Smooth muscle cell (in vitro differentiated cells): ENCODE data around the gene CATSPER4. TPM values are rescaled to one million over a fixed set of nuclear protein-coding genes. Genes with fewer than 3 reads are reported as not detected.

Experiments
- DNase-seq: peaks from one replicate; lab custom pipeline; 2025; ENCODE audit not compliant: unreplicated experiment; lab: John Stamatoyannopoulos, UW
- H2AFZ ChIP-seq: fragments of 200-600 bp; sonication (generic); 2 replicates; pipeline ENCODE4 v1.6.0; 2016; ENCODE audit warnings: antibody characterized with exemption, low read depth, mild to moderate bottlenecking
- H3F3A ChIP-seq: fragments of 200-600 bp; sonication (generic); 2 replicates; pipeline ENCODE4 v1.6.0; 2017; ENCODE audit warnings: antibody characterized with exemption, low read depth
- H3K27ac ChIP-seq: fragments of 200-600 bp; sonication (generic); 2 replicates; pipeline ENCODE4 v1.5.1; 2016; ENCODE audit warnings: low read depth, mild to moderate bottlenecking
- H3K27me3 ChIP-seq: fragments of 200-600 bp; sonication (generic); 2 replicates; pipeline ENCODE4 v1.6.1; 2016; ENCODE audit warnings: low read depth, mild to moderate bottlenecking
- H3K36me3 ChIP-seq: fragments of 200-600 bp; sonication (generic); 2 replicates; pipeline ENCODE4 v1.5.1; 2016; ENCODE audit warnings: low read depth
- H3K4me1 ChIP-seq: fragments of 200-600 bp; sonication (generic); 2 replicates; pipeline ENCODE4 v1.5.1; 2016; ENCODE audit warnings: low read depth
- H3K4me2 ChIP-seq: fragments of 200-600 bp; sonication (generic); 2 replicates; pipeline ENCODE4 v1.6.0; 2016; ENCODE audit warnings: mild to moderate bottlenecking
- H3K4me3 ChIP-seq: fragments of 200-600 bp; sonication (generic); 2 replicates; pipeline ENCODE4 v1.5.1; 2016; ENCODE audit warnings: mild to moderate bottlenecking
- H3K79me2 ChIP-seq: fragments of 200-600 bp; sonication (generic); 2 replicates; pipeline ENCODE4 v1.6.0; 2016; ENCODE audit warnings: low read depth, mild to moderate bottlenecking
- H3K9ac ChIP-seq: fragments of 200-600 bp; sonication (generic); 2 replicates; pipeline ENCODE4 v1.6.0; 2016; ENCODE audit warnings: low read depth
- H3K9me3 ChIP-seq: fragments of 200-600 bp; sonication (generic); replicated peaks from 2 replicates; pipeline ENCODE4 v1.5.1; 2016; ENCODE audit warnings: low read depth
- H4K20me1 ChIP-seq: fragments of 200-600 bp; sonication (generic); 2 replicates; pipeline ENCODE4 v1.6.0; 2016; ENCODE audit warnings: low read depth
- CTCF ChIP-seq: fragments of 200-600 bp; sonication (generic); IDR thresholded peaks from 2 replicates; pipeline ENCODE4 v1.5.1; 2017; ENCODE audit warnings: borderline replicate concordance, mild to moderate bottlenecking, antibody characterized with exemption; ENCODE audit not compliant: insufficient read depth, poor library complexity, severe bottlenecking
- WGBS: methylation state at CpG from one replicate; pipeline ENCODE4 v1.1.7; 2016; ENCODE audit warnings: low lambda C conversion rate; 5-methylcytosine and 5-hydroxymethylcytosine counted together
- polyA plus RNA-seq: library from polyadenylated mRNA; unstranded; fragments of >200 nt; fragmentation: Nextera tagmentation; extraction: Ambion mirVana; gene quantifications from 2 replicates; pipeline ENCODE4 v1.2.1, GENCODE V29; 2016
- total RNA-seq: library from RNA; depleted of rRNA; stranded (reverse); fragments of >200 nt; gene quantifications from 2 replicates; pipeline ENCODE4 v1.2.3, GENCODE V29; 2014

CATSPER4 gene
- total and polyA plus RNA-seq, 2 experiments from 2014 or later: not detected

- Histone ChIP-seq H3F3A (peaks cover 8% of the 10 kb centered on the region), H3K9ac (peak within 1 kb of the TSS; percentile 93), H3K4me2 (peak within 1 kb of the TSS; percentile 97), H3K9me3 (no peaks in the 10 kb centered on the region), H3K4me1 (peaks cover 29% of the 10 kb centered on the region), H3K36me3 (no peaks in the 10 kb centered on the region), H4K20me1 (no peaks in the 10 kb centered on the region), H3K4me3 (peak within 1 kb of the TSS; percentile 84), H3K27ac (peak within 1 kb of the TSS; percentile 70), H2AFZ (peak within 1 kb of the TSS; percentile 80), H3K27me3 (no peaks in the 10 kb centered on the region), H3K79me2 (peaks cover 4% of the 10 kb centered on the region)
- TF ChIP-seq CTCF: no peak
- WGBS: 95% methylated on average over 5 of the region's 5 CpGs
- no peak for DNase-seq
These were observed 21.8 kb upstream of the CATSPER4 start, which contains the start of gene C1orf232 for GRCh38 chr1:26168410-26169197. Gene C1orf232 (minus strand): TSS chr1:26168963. CDS start chr1:26168499, 464 bp downstream.

GRCh38 chr1:26169198-26169554 lies 21.2 kb upstream of the CATSPER4 start:
- Histone ChIP-seq H3K4me2 (peak overlapping the region; percentile 97), H3K4me3 (peak overlapping the region; percentile 84)

GRCh38 chr1:26169669-26170471 lies 20.5 kb upstream of the CATSPER4 start, which contains the start of gene ZNF593:
Gene ZNF593 (plus strand): TSS chr1:26169908. CDS start chr1:26169984, 76 bp downstream.
- no peaks in the 10 kb centered on the region for H3K36me3 ChIP-seq
- H3F3A ChIP-seq: peaks cover 8% of the 10 kb centered on the region
- H3K4me3 ChIP-seq: peak within 1 kb of the TSS; percentile 84
- H3K4me1 ChIP-seq: peaks cover 29% of the 10 kb centered on the region
- 3% methylated on average over 76 of the region's 76 CpGs for WGBS
- peak; percentile 83 for TF ChIP-seq CTCF
- peak within 1 kb of the TSS; percentile 97 for H3K4me2 ChIP-seq
- H3K9ac ChIP-seq: peak within 1 kb of the TSS; percentile 93
- peaks cover 4% of the 10 kb centered on the region for H3K79me2 ChIP-seq
- DNase-seq: peak; percentile 81
- no peaks in the 10 kb centered on the region for H3K9me3 ChIP-seq
- H3K27ac ChIP-seq: peak within 1 kb of the TSS; percentile 70
- peak within 1 kb of the TSS; percentile 80 for H2AFZ ChIP-seq
- no peaks in the 10 kb centered on the region for H4K20me1 ChIP-seq
- H3K27me3 ChIP-seq: no peaks in the 10 kb centered on the region

More at GRCh38 chr1:26169198-26169554, 21.2 kb upstream of the CATSPER4 start:
- Histone ChIP-seq H3F3A (peaks cover 8% of the 10 kb centered on the region), H4K20me1 (no peaks in the 10 kb centered on the region), H3K9me3 (no peaks in the 10 kb centered on the region), H2AFZ (peak overlapping the region; percentile 79), H3K36me3 (no peaks in the 10 kb centered on the region), H3K27ac (no peak overlapping the region), H3K79me2 (peaks cover 4% of the 10 kb centered on the region), H3K27me3 (no peaks in the 10 kb centered on the region), H3K4me1 (peaks cover 29% of the 10 kb centered on the region), H3K9ac (no peak overlapping the region)
- TF ChIP-seq CTCF: no peak
- no peak for DNase-seq
- 50% methylated on average over 4 of the region's 4 CpGs for WGBS
